ENCODE measurements around the gene SLC47A1. TPM values are rescaled to one million over a fixed set of nuclear protein-coding genes. Genes with fewer than 3 reads are reported as not detected.

The SLC47A1 gene
- total and polyA plus RNA-seq, 9 donors = 2.1 to 89.9 (median 10.6) TPM

DNA sequence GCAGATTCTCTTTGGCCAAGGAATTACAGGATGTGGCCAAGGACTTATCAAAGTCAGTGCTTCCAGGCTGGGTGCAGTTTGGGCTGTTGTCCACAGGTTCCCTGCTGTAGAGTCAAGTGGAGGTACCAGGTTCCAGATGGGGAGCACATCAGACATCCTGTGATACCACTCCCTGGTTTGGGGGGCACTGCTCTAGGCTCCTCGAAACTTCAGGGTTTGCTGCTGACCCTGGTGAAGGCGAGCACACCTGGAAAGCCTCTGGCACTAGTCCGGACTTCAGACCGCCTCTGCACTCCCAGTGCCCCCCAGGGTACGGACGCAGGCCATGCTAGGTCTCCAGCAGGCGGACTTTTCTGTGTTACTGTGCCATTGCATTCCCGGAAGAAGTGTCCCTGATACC is 10.7 kb downstream of the SLC47A1 start:
- no peak for DNase-seq
- H3K9me3 ChIP-seq = no peaks in the 10 kb centered on the region
- intact Hi-C loops (cut with DNase I) = no loop called here
- H3K4me3 ChIP-seq = no peak overlapping the region
- H3K27me3 ChIP-seq = no peaks in the 10 kb centered on the region
- WGBS, 3 donors = 91 to 95% (median 95%) methylated on average over 8 of the region's 8 CpGs
- H3K27ac ChIP-seq = no peak overlapping the region
- H3K36me3 ChIP-seq = no peaks in the 10 kb centered on the region
- no peaks in the 10 kb centered on the region for H3K4me1 ChIP-seq (ENCODE audit: insufficient read depth)
- TF ChIP-seq, protein P1, sequence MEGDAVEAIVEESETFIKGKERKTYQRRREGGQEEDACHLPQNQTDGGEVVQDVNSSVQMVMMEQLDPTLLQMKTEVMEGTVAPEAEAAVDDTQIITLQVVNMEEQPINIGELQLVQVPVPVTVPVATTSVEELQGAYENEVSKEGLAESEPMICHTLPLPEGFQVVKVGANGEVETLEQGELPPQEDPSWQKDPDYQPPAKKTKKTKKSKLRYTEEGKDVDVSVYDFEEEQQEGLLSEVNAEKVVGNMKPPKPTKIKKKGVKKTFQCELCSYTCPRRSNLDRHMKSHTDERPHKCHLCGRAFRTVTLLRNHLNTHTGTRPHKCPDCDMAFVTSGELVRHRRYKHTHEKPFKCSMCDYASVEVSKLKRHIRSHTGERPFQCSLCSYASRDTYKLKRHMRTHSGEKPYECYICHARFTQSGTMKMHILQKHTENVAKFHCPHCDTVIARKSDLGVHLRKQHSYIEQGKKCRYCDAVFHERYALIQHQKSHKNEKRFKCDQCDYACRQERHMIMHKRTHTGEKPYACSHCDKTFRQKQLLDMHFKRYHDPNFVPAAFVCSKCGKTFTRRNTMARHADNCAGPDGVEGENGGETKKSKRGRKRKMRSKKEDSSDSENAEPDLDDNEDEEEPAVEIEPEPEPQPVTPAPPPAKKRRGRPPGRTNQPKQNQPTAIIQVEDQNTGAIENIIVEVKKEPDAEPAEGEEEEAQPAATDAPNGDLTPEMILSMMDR (IDR thresholded peaks at IDR 0.05) = no peak
- TF ChIP-seq EP300 (IDR thresholded peaks at IDR 0.05) = no peak
- TF ChIP-seq POLR2A (IDR thresholded peaks at IDR 0.05) = no peak

DNA sequence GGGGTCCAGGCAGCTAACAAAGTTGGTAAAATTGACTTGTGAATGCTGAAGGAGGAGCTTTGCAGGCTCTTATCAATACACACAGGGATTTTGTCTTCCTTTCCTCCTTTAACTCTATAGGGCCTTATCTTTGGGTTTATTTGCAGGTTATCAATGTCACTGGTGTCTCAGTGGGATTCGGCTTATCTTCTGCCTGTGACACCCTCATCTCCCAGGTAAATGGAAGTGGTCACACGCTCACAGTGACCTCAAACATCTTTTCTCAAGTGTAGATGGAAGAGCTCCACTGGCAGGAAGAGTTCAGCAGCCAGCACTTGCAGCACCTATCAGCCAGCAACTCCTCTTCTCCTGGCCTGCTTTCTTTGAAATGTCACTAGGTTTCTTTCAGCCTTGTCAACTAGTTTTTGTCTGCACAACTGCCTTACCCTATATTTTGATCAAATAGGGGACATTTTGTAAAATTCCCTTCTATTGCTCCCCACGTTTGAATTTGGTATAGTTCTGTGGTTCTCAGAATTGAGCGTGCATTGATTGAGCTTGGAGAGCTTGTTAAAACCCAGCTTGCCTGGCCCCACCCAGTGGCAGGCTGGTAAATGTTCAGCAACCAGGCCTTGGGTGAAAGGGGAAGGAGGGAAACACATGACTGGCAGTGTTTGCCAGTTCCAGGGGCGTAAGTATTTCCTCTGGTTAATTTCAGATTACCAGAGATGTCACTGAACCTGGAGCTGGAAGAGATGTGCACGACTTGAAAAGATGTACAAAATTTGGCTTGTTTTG is 12.8 kb downstream of the SLC47A1 start:
- DNase-seq = no peak
- no peak overlapping the region for H3K27ac ChIP-seq
- TF ChIP-seq POLR2A (IDR thresholded peaks at IDR 0.05) = no peak
- no peak for TF ChIP-seq EP300 (IDR thresholded peaks at IDR 0.05)
- TF ChIP-seq, protein P1 (IDR thresholded peaks at IDR 0.05) = no peak
- no peaks in the 10 kb centered on the region for H3K36me3 ChIP-seq
- no peaks in the 10 kb centered on the region for H3K27me3 ChIP-seq
- 70 to 76% (median 75%) methylated on average over 6 of the region's 6 CpGs for WGBS, 3 donors
- H3K4me3 ChIP-seq = no peak overlapping the region
- H3K4me1 ChIP-seq (ENCODE audit: insufficient read depth) = no peaks in the 10 kb centered on the region
- intact Hi-C loops (cut with DNase I) = no loop called here
- no peaks in the 10 kb centered on the region for H3K9me3 ChIP-seq

DNA sequence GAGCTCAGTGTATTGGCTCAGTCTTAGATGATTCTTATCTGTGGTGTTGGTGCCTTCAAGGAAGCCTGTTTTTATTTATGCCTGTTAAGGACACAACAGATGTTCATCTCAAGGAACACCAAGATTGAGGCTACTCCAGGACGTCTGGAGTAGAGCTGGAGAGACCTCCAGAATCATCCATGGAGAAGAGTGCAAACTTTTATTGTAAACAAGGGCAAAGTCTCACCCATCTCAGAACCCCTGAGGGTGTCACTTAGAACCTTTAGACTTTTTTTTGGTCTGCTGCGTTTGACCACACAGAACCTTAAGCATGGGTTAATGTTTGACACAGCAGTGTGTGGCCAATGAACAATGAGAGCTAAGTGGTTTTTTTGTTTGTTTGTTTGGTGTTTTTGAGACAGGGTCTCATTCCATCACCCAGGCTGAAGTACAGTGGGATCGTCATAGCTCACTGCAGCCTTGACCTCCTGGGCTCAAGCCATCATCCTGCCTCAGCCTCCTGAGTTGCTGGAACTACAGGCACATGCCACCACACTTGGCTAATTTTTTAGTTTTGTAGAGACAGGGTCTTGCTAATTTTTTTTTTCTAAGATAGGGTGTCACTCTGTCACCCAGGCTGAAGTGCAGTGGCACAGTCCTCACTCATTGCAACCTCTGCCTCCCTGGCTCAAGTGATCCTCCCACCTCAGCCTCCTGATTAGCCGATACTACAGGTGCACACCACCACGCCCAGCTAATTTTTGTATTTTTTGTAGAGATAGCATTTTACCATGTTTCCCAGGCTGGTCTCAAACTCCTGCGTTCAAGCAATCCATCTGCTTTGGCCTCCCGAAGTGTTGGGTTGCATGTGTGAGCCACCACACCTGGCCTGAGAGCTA is 16.3 kb downstream of the SLC47A1 start:
- intact Hi-C loops (cut with DNase I) = no loop called here
- H3K9me3 ChIP-seq = no peaks in the 10 kb centered on the region
- TF ChIP-seq POLR2A (IDR thresholded peaks at IDR 0.05) = no peak
- TF ChIP-seq EP300 (IDR thresholded peaks at IDR 0.05) = no peak
- TF ChIP-seq, protein P1 (IDR thresholded peaks at IDR 0.05) = no peak
- DNase-seq = no peak
- H3K4me1 ChIP-seq (ENCODE audit: insufficient read depth) = peaks cover 5% of the 10 kb centered on the region
- H3K27ac ChIP-seq = no peak overlapping the region
- no peaks in the 10 kb centered on the region for H3K27me3 ChIP-seq
- H3K4me3 ChIP-seq = no peak overlapping the region
- WGBS, 3 donors = 74 to 84% (median 80%) methylated on average over 7 of the region's 7 CpGs
- H3K36me3 ChIP-seq = no peaks in the 10 kb centered on the region

DNA sequence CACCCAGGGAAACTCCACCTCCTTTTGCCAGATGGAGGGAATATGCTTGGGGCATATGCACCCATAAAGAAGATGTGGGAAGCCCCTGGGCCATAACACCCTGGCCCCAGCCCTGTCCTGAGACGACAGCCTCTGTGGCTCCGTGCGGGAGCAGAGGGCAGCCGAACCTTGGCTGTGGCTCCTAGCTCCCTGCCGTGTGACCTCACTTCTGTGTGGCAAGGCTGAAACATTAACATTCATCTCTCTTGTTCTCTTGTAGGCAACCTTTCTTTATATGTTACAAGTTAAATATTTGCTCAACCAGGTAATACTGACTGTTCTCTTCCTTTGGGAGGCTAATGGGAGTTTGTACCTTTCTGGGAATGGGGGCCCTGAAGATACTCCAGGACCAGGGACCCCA is 17.5 kb downstream of the SLC47A1 start:
- Histone ChIP-seq H3K9me3 (no peaks in the 10 kb centered on the region), H3K4me3 (no peak overlapping the region), H3K27me3 (no peaks in the 10 kb centered on the region), H3K36me3 (no peaks in the 10 kb centered on the region), H3K4me1 (ENCODE audit: insufficient read depth) (peaks cover 12% of the 10 kb centered on the region), H3K27ac (no peak overlapping the region)
- TF ChIP-seq, protein P1 (IDR thresholded peaks at IDR 0.05) = no peak
- TF ChIP-seq POLR2A (IDR thresholded peaks at IDR 0.05) (no peak), EP300 (IDR thresholded peaks at IDR 0.05) (no peak)
- WGBS, 3 donors = 87 to 94% (median 89%) methylated on average over 5 of the region's 5 CpGs
- DNase-seq = no peak
- intact Hi-C loops (cut with DNase I) = no loop called here
